T-cell (primary cell): Measurements from ENCODE around the gene KLF13. TPM values are rescaled to one million over a fixed set of nuclear protein-coding genes. Genes with fewer than 3 reads are reported as not detected.

Experiments
- ATAC-seq, 4 experiments: fragments of 200-7000 bp in 3 of 4; fragments of 150-1000 bp in 1 of 4; cut with Tn5 transposase; replicated peaks in 1 of 4; 1 replicate in 3 of 4; 2 replicates in 1 of 4; pipeline ENCODE4 v1.10.0; 2021; ENCODE audit warnings: moderate library complexity in 3 of 4, mild to moderate bottlenecking in 2 of 4, moderate number of reproducible peaks in 1 of 4
- CTCF ChIA-PET, 2 donors: fragments of 300-600 bp; sonication (Branson Sonifier 250); formaldehyde crosslinking; loops; one replicate each; lab custom pipeline; 2022; ENCODE audit warnings: antibody characterized with exemption in 2 of 2; lab: Charles Lee
- POLR2A ChIA-PET, 2 donors: fragments of 300-600 bp; sonication (Branson Sonifier 250); formaldehyde crosslinking; loops; one replicate each; lab custom pipeline; 2022; ENCODE audit warnings: antibody characterized with exemption in 2 of 2; lab: Charles Lee
- DNase-seq, 35 experiments: peaks; one replicate each; pipeline versions ENCODE4 v3.0.0 to v3.0.0-alpha.2; 2013 to 2023
- H3K27ac ChIP-seq: one replicate; pipeline ENCODE4 v1.5.1; 2013; ENCODE audit warnings: low read length
- H3K27me3 ChIP-seq, 2 experiments: replicated peaks in 1 of 2; 1 replicate in 1 of 2; 2 replicates in 1 of 2; pipeline versions ENCODE4 v1.6.1 to v1.7.0; 2013; ENCODE audit warnings: low read length in 1 of 2, mixed read lengths in 1 of 2; ENCODE audit not compliant: control insufficient read depth in 2 of 2, insufficient read depth in 2 of 2; ENCODE audit errors: extremely low read depth in 1 of 2
- H3K36me3 ChIP-seq, 2 donors: 1 replicate in 1 of 2; 2 replicates in 1 of 2; pipeline versions ENCODE4 v1.6.1 to v1.7.0; 2013; ENCODE audit warnings: low read length in 1 of 2; ENCODE audit not compliant: control insufficient read depth in 2 of 2, insufficient read depth in 1 of 2; ENCODE audit errors: extremely low read depth in 1 of 2
- H3K4me1 ChIP-seq, 2 experiments: 1 replicate in 1 of 2; 2 replicates in 1 of 2; pipeline versions ENCODE4 v1.6.1 to v1.7.0; 2013; ENCODE audit warnings: low read length in 2 of 2, mixed read lengths in 1 of 2; ENCODE audit not compliant: insufficient read depth in 2 of 2, control insufficient read depth in 1 of 2; ENCODE audit errors: extremely low read depth in 1 of 2
- H3K4me3 ChIP-seq, 2 donors: 1 replicate in 1 of 2; 2 replicates in 1 of 2; pipeline versions ENCODE4 v1.5.1 to v1.7.0; 2013; ENCODE audit warnings: mild to moderate bottlenecking in 2 of 2, low read length in 1 of 2, moderate library complexity in 1 of 2; ENCODE audit not compliant: control insufficient read depth in 1 of 2; ENCODE audit errors: extremely low read depth in 1 of 2
- H3K9me3 ChIP-seq: 2 replicates; pipeline ENCODE4 v1.7.0; 2013
- H3K27ac Mint-ChIP-seq, 2 donors: one replicate each; pipeline ENCODE4 v1.8.0; 2020 to 2021; ENCODE audit warnings: mild to moderate bottlenecking in 2 of 2, mixed read lengths in 2 of 2
- H3K27me3 Mint-ChIP-seq, 2 donors: one replicate each; pipeline ENCODE4 v1.8.0; 2021 to 2022; ENCODE audit warnings: mixed read lengths in 2 of 2
- H3K36me3 Mint-ChIP-seq: one replicate; pipeline ENCODE4 v1.8.0; 2021; ENCODE audit warnings: mixed read lengths
- H3K4me1 Mint-ChIP-seq, 3 donors: one replicate each; pipeline ENCODE4 v1.8.0; 2020 to 2022; ENCODE audit warnings: mixed read lengths in 3 of 3, mild to moderate bottlenecking in 1 of 3
- H3K4me3 Mint-ChIP-seq, 3 donors: one replicate each; pipeline ENCODE4 v1.8.0; 2020 to 2022; ENCODE audit warnings: mild to moderate bottlenecking in 3 of 3, mixed read lengths in 3 of 3, moderate library complexity in 3 of 3
- H3K9me3 Mint-ChIP-seq, 3 donors: one replicate each; pipeline ENCODE4 v1.8.0; 2020 to 2022; ENCODE audit warnings: mixed read lengths in 3 of 3
- WGBS: methylation state at CpG from one replicate; pipeline ENCODE4 v1.1.5; 2013; ENCODE audit warnings: missing lambda C conversion rate; ENCODE audit not compliant: insufficient coverage; 5-methylcytosine and 5-hydroxymethylcytosine counted together
- total RNA-seq, 35 experiments: library from RNA in 6 of 35; stranded (reverse) in 6 of 35; fragments of 120-200 nt in 1 of 35; gene quantifications; one replicate each; pipeline versions ENCODE4 v1.2.1 to v1.2.4 and lab custom pipeline; 2013 to 2026

The KLF13 gene
- total RNA-seq, 5 donors from 2014 or later (not counting 1 experiment from before 2014, with no cell fraction given): 218 to 327 (median 288) TPM

- CTCF ChIA-PET: interaction anchor here (0.6 to 4.4 kb wide), 8 partner anchors 9 to 144 kb away, joined by 3 to 21 read pairs (median 4); partner anchors contain the start of gene KLF13 (in 1 of the 2)
- Histone ChIP-seq H3K4me1 (peaks cover 93 to 100% of the 10 kb centered on the region in 2 experiments), H3K9me3 (no peaks in the 10 kb centered on the region), H3K4me3 (peak overlapping the region; percentile 39 to 43), H3K36me3 (peaks cover 4 to 31% of the 10 kb centered on the region in 2 donors), H3K27ac (peak overlapping the region; percentile 99), H3K27me3 (no peaks in the 10 kb centered on the region)
- Mint-ChIP-seq H3K36me3 (peaks cover 9% of the 10 kb centered on the region), H3K4me1 (peaks cover 100% of the 10 kb centered on the region in 3 donors), H3K4me3 (peak overlapping the region; percentile 81 to 94 (median 86)), H3K27me3 (no peaks in the 10 kb centered on the region), H3K9me3 (no peaks in the 10 kb centered on the region), H3K27ac (peak overlapping the region; percentile 96 to 98)
- POLR2A ChIA-PET: interaction anchor here (0.5 to 1.5 kb wide), 7 partner anchors 11 to 125 kb away, joined by 3 to 6 read pairs (median 3); partner anchors contain the start of gene KLF13 (in 1 of the 2)
- peak in 2 of 35 experiments; percentile 26 to 47 for DNase-seq
- 14% methylated on average over 6 of the region's 14 CpGs for WGBS
- ATAC-seq: no peak
Observed at GRCh38 chr15:31346367-31347066, 19.9 kb downstream of the KLF13 start.

DNA sequence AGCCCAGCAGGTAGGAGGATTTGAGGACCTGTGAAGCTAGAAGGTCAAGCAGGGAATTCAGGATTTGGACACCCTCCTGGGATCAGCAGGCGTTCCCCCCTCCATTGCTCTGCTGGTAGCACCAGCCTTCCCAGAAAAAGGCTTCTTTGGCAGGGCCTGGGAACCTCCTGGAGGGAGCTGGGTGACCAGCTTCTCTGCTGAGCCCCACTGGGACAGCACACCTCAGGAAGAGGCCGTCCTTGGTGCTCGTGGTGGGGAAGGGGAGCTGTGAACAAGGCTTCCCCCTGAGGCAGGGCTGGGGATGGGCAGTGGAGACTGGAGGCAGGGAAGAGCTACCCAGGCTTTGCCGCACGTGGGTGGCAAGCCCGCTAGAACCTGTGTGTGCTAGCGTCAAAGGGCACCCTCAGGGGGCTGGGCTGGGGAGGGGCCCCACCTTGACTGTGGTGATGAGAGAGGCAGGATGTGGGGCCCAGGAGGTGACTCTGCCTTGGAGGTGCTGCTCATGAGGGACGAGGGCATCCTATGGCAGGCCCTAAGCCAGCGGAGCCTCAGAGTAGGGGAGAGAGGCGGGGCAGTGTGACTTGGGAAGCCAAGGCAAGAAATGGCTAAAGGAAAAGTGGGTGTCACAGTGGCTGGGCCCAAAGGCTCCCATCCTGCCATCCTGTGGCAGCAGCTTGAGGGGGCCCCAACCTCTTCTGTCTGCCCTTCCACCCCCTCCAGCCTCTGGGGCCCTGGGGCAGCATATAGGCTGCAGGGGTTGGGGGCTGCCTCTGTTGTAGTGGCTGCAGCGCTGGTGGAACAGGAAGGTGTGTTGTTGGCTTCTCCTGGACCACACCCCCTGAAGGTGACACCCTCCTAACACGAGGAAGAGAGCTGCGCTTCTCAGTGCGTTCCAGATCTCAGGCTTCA is 20.7 kb downstream of the KLF13 start:
- POLR2A ChIA-PET: interaction anchor here (0.5 to 1.5 kb wide), 10 partner anchors 10 to 126 kb away, joined by 3 to 7 read pairs (median 3); partner anchors contain the start of gene KLF13 (in 1 of the 2)
- no peaks in the 10 kb centered on the region for H3K27me3 Mint-ChIP-seq
- peaks cover 9% of the 10 kb centered on the region for H3K36me3 Mint-ChIP-seq
- Histone ChIP-seq H3K36me3 (peaks cover 4 to 31% of the 10 kb centered on the region in 2 donors), H3K27me3 (no peaks in the 10 kb centered on the region), H3K27ac (peak overlapping the region; percentile 99), H3K4me3 (peak overlapping the region; percentile 39 to 43), H3K9me3 (no peaks in the 10 kb centered on the region), H3K4me1 (peaks cover 91 to 100% of the 10 kb centered on the region in 2 experiments)
- peak overlapping the region; percentile 81 to 94 (median 86) for H3K4me3 Mint-ChIP-seq
- DNase-seq: peak; percentile 72 to 92 (median 87)
- H3K27ac Mint-ChIP-seq: peak overlapping the region; percentile 96 to 98
- H3K4me1 Mint-ChIP-seq: peaks cover 100% of the 10 kb centered on the region in 3 donors
- peak; percentile 87 to 91 (median 90) for ATAC-seq
- CTCF ChIA-PET: interaction anchor here (0.6 to 4.4 kb wide), 8 partner anchors 8 to 141 kb away, joined by 3 to 21 read pairs (median 4); partner anchors contain the start of gene KLF13 (in 1 of the 2)
- no peaks in the 10 kb centered on the region for H3K9me3 Mint-ChIP-seq
- 2% methylated on average over 10 of the region's 14 CpGs for WGBS

- no peaks in the 10 kb centered on the region for H3K27me3 ChIP-seq
- H3K4me1 ChIP-seq: peaks cover 90 to 100% of the 10 kb centered on the region in 2 experiments
- WGBS: 81% methylated on average over 16 of the region's 19 CpGs
- H3K27me3 Mint-ChIP-seq: no peaks in the 10 kb centered on the region
- H3K9me3 Mint-ChIP-seq: no peaks in the 10 kb centered on the region
- peak overlapping the region in 1 of 2 donors; percentile 43 for H3K4me3 ChIP-seq
- no peaks in the 10 kb centered on the region for H3K9me3 ChIP-seq
- POLR2A ChIA-PET: interaction anchor here (1.0 to 1.5 kb wide), 5 partner anchors 9 to 24 kb away, joined by 3 to 7 read pairs (median 6); partner anchors contain the start of gene KLF13 (in 1 of the 2)
- CTCF ChIA-PET: interaction anchor here (0.7 to 4.4 kb wide), 5 partner anchors 13 to 87 kb away, joined by 3 to 21 read pairs (median 4); no protein-coding TSS in a partner anchor
- H3K27ac ChIP-seq: peak overlapping the region; percentile 99
- peaks cover 4 to 31% of the 10 kb centered on the region in 2 donors for H3K36me3 ChIP-seq
- DNase-seq: no peak
- H3K36me3 Mint-ChIP-seq: peaks cover 9% of the 10 kb centered on the region
- peaks cover 100% of the 10 kb centered on the region in 3 donors for H3K4me1 Mint-ChIP-seq
- ATAC-seq: no peak
- peak overlapping the region; percentile 34 to 94 (median 81) for H3K4me3 Mint-ChIP-seq
- H3K27ac Mint-ChIP-seq: peak overlapping the region; percentile 96 to 98
Observed at GRCh38 chr15:31347981-31348803, 21.6 kb downstream of the KLF13 start.

- WGBS: 92% methylated on average over 12 of the region's 13 CpGs
Observed at GRCh38 chr15:31349233-31350141, 22.9 kb downstream of the KLF13 start.

DNA sequence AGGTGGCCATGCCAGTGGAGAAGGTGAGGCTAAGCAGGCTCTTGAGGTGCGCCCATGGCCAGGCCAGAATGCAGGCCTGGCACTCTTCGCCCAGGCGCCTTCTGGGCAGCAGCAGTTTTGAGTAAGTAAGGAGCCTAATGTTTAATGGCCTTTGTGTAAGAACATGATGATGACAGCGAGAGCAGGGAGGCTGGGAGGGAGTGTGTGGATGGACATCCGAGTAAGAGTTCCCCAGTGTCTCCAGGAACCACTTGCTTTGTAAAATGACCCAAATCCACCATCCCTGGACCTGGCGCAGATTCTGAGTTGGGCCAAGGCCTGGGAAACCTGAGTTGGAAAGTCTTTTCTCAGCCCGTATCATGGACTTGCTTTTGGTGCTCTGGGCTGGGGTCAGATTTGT is 24.1 kb downstream of the KLF13 start:
- Histone ChIP-seq H3K4me1 (peaks cover 87 to 100% of the 10 kb centered on the region in 2 experiments), H3K36me3 (peaks cover 4 to 48% of the 10 kb centered on the region in 2 donors), H3K4me3 (no peak overlapping the region), H3K27ac (peak overlapping the region; percentile 99), H3K9me3 (no peaks in the 10 kb centered on the region), H3K27me3 (no peaks in the 10 kb centered on the region)
- Mint-ChIP-seq H3K27me3 (no peaks in the 10 kb centered on the region), H3K4me3 (peak overlapping the region in 2 of 3 donors; percentile 62 to 94), H3K27ac (peak overlapping the region; percentile 96 to 98), H3K9me3 (no peaks in the 10 kb centered on the region), H3K36me3 (peaks cover 21% of the 10 kb centered on the region), H3K4me1 (peaks cover 96 to 100% (median 100%) of the 10 kb centered on the region in 3 donors)
- 93% methylated on average over 5 of the region's 7 CpGs for whole genome bisulfite sequencing
- DNase-seq (no peak), ATAC-seq (no peak)
- POLR2A ChIA-PET: interaction anchor here in 1 of 2 donors (1.2 kb wide), 1 partner anchor 22 kb away, joined by 4 read pairs; no protein-coding TSS in a partner anchor
- CTCF ChIA-PET: no interaction called here

More at GRCh38 chr15:31349233-31350141, 22.9 kb downstream of the KLF13 start:
- Mint-ChIP-seq H3K27ac (peak overlapping the region; percentile 96 to 98), H3K4me3 (peak overlapping the region in 1 of 3 donors; percentile 94), H3K4me1 (peaks cover 96 to 100% (median 100%) of the 10 kb centered on the region in 3 donors), H3K9me3 (no peaks in the 10 kb centered on the region), H3K36me3 (peaks cover 9% of the 10 kb centered on the region), H3K27me3 (no peaks in the 10 kb centered on the region)
- H3K4me3 ChIP-seq: no peak overlapping the region
- peaks cover 87 to 100% of the 10 kb centered on the region in 2 experiments for H3K4me1 ChIP-seq
- ChIA-PET POLR2A (no interaction called here), CTCF (interaction anchor here (0.7 to 4.4 kb wide), 2 partner anchors 11 to 16 kb away, joined by 3 to 21 read pairs; no protein-coding TSS in a partner anchor)
- peaks cover 4 to 36% of the 10 kb centered on the region in 2 donors for H3K36me3 ChIP-seq
- H3K9me3 ChIP-seq: no peaks in the 10 kb centered on the region
- ATAC-seq (no peak), DNase-seq (no peak)
- H3K27me3 ChIP-seq: no peaks in the 10 kb centered on the region
- H3K27ac ChIP-seq: peak overlapping the region; percentile 99
